Left colon (tissue), 2 donors: ENCODE results near the gene ABR. TPM values are rescaled to one million over a fixed set of nuclear protein-coding genes. Genes with fewer than 3 reads are reported as not detected.
A peak's percentile ranks its signal among the peaks of the same experiment; 100 is the strongest.
"Not testable (repeated sequence)": the region's sequence is repeated elsewhere in the genome, so short reads cannot be mapped to it uniquely, and the experiment has no call there.

Source experiments
- ATAC-seq: fragments of 200-7000 bp; cut with Tn5 transposase; one replicate; pipeline ENCODE4 v1.9.1; 2020; ENCODE audit warnings: mild to moderate bottlenecking, moderate library complexity
- DNase-seq, 2 donors: peaks; one replicate each; pipeline ENCODE4 v3.0.0-alpha.2; 2020
- intact Hi-C, 2 donors: fragments of 100-400 bp; cut with DNase I in 1 of 2; cut with micrococcal nuclease in 1 of 2; formaldehyde crosslinking; loops; one replicate each; pipeline versions ENCODE4 v1.11.2 to v1.14.0; 2022; cut with DNase I, micrococcal nuclease
- total RNA-seq, 2 donors: library from RNA; stranded (reverse); fragmentation: NEBNext Ultra II Directional; extraction: Animal tissue kit (Norgen Biotek cat#: 25700); gene quantifications; one replicate each; pipeline ENCODE4 v1.2.1, GENCODE V29; 2021
- donor health status: DM: no; HTN: no; CAD: no.
- donor health status: DM: yes; HTN: yes; CAD: no.

ABR gene
- total RNA-seq, 2 donors from 2014 or later, result 310 to 373 TPM

- not testable (repeated sequence) for DNase-seq, ATAC-seq
- intact Hi-C loops, result loop anchor here in 1 of 2 donors (10.0 kb wide), 1 partner anchor 56 kb away; no protein-coding TSS in a partner anchor
These were observed 51.3 kb downstream of the ABR start for GRCh38 chr17:1128463-1128862.

- ATAC-seq (no peak), DNase-seq (no peak)
- intact Hi-C loops, result loop anchor here in 1 of 2 donors (10.0 kb wide), 1 partner anchor 58 kb away; no protein-coding TSS in a partner anchor
These were observed 52.8 kb downstream of the ABR start for GRCh38 chr17:1126801-1127550.

- intact Hi-C loops, result loop anchor here in 1 of 2 donors (10.0 kb wide), 1 partner anchor 58 kb away; no protein-coding TSS in a partner anchor
- DNase-seq (no peak), ATAC-seq (no peak)
These were observed 53.5 kb downstream of the ABR start for GRCh38 chr17:1126250-1126797.

GRCh38 chr17:1125788-1126145, 54.0 kb downstream of the ABR start:
- intact Hi-C loops, result loop anchor here in 1 of 2 donors (10.0 kb wide), 1 partner anchor 59 kb away; no protein-coding TSS in a partner anchor
- DNase-seq, result no peak
- no peak for ATAC-seq

- ATAC-seq, result no peak
- intact Hi-C loops, result loop anchor here (5.0 to 10.0 kb wide), 2 partner anchors 60 to 62 kb away; no protein-coding TSS in a partner anchor
- no peak for DNase-seq
These were observed 54.6 kb downstream of the ABR start for GRCh38 chr17:1124896-1125787.

GRCh38 chr17:1123921-1124715, 55.7 kb downstream of the ABR start:
- no peak for DNase-seq
- ATAC-seq, result no peak

GRCh38 chr17:1123393-1123831, 56.4 kb downstream of the ABR start:
- intact Hi-C loops, result loop anchor here (5.0 to 10.0 kb wide), 2 partner anchors 61 to 64 kb away; no protein-coding TSS in a partner anchor
- no peak for DNase-seq
- peak; percentile 1 for ATAC-seq

More at GRCh38 chr17:1123921-1124715, 55.7 kb downstream of the ABR start:
- intact Hi-C loops, result loop anchor here (5.0 to 10.0 kb wide), 2 partner anchors 61 to 63 kb away; no protein-coding TSS in a partner anchor

GRCh38 chr17:1122533-1123392, 57.0 kb downstream of the ABR start:
- ATAC-seq (peak; percentile 91), DNase-seq (peak; percentile 83 to 92)
- intact Hi-C loops, result loop anchor here (5.0 to 10.0 kb wide), 2 partner anchors 62 to 65 kb away; no protein-coding TSS in a partner anchor

- DNase-seq, ATAC-seq: not testable (repeated sequence)
- intact Hi-C loops, result loop anchor here (5.0 to 10.0 kb wide), 2 partner anchors 63 to 66 kb away; no protein-coding TSS in a partner anchor
These were observed 58.4 kb downstream of the ABR start for GRCh38 chr17:1121442-1121817.

- ATAC-seq (no peak), DNase-seq (no peak)
- intact Hi-C loops, result loop anchor here (5.0 to 10.0 kb wide), 2 partner anchors 64 to 66 kb away; no protein-coding TSS in a partner anchor
These were observed 59.0 kb downstream of the ABR start for GRCh38 chr17:1120596-1121441.

GRCh38 chr17:1119924-1120323, 59.9 kb downstream of the ABR start:
- ATAC-seq (no peak), DNase-seq (no peak)
- intact Hi-C loops, result loop anchor here (5.0 to 10.0 kb wide), 2 partner anchors 65 to 67 kb away; no protein-coding TSS in a partner anchor

GRCh38 chr17:1116602-1117001, 63.2 kb downstream of the ABR start:
- ATAC-seq, result no peak
- no peak for DNase-seq
- intact Hi-C loops, result no loop called here

- ATAC-seq, result no peak
- intact Hi-C loops, result no loop called here
- DNase-seq, result no peak
These were observed 66.9 kb downstream of the ABR start for GRCh38 chr17:1112875-1113274.

GRCh38 chr17:1111599-1112443, 68.0 kb downstream of the ABR start:
- intact Hi-C loops, result no loop called here
- ATAC-seq (peak; percentile 1), DNase-seq (peak; percentile 62 to 72)

GRCh38 chr17:1110862-1111598, 68.8 kb downstream of the ABR start:
- no peak for ATAC-seq
- intact Hi-C loops, result no loop called here
- peak; percentile 70 to 78 for DNase-seq
